HG02870 (cell line): ENCODE results near the gene OGDH.
"Not testable (repeated sequence)": the region's sequence is repeated elsewhere in the genome, so short reads cannot be mapped to it uniquely, and the experiment has no call there.

ENCODE experiments used
- ATAC-seq: cut with Tn5 transposase; IDR thresholded peaks from one replicate; pipeline ENCODE4 v1.9.1; 2021; ENCODE audit warnings: mild to moderate bottlenecking, moderate library complexity; ENCODE audit not compliant: unreplicated experiment

Gene OGDH

DNA sequence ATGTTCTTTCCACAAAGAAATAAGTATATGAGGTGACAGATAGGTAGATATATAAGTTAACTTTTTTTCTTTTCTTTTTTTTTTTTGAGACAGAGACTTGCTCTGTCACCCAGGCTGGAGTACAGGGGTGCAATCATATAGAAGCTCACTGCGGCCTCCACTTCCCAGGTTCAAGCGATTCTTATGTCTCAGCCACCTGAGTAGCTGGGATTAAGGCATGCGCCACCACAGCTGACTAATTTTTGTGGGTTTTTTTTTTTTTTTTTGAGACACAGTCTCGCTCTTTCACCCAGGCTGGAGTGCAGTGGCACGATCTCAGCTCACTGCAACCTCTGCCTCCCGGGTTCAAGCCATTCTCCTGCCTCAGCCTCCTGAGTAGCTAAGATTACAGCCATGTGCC is 126.5 kb downstream of the OGDH start:
- ATAC-seq, result not testable (repeated sequence)

DNA sequence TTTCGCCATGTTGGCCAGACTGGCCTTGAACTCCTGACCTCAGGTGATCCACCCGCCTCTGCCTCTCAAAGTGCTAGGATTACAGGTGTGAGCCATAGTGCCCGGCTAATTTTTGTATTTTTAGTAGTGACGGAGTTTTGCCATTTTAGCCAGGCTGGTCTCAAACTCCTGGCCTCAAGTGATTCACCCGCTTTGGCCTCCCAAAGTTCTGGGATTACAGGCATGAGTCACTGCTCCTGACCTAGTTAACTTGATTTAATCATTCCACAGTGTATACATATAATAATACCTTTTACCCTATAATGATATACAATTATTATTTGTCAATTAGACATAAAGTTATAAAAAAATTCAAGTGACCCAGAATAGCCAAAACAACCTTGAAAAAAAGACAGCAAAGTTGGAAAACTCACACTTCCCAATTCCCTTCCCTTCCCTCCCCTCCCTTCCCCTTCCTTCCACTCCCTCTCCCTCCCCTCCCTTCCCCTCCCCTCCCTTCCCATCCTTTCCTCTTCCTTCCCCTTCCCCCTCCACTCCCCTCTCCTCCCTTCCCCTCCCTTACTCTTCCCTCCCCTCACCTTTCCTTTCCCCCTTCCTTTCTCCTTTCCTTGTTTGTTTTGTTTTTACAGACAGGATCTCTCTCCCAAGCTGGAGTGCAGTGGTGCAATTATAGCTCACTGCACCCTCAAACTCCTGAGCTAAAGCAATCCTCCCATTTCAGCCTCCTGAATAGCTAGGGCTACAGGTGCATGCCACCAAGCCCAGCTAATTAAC is 127.5 kb downstream of the OGDH start:
- no peak for ATAC-seq

DNA sequence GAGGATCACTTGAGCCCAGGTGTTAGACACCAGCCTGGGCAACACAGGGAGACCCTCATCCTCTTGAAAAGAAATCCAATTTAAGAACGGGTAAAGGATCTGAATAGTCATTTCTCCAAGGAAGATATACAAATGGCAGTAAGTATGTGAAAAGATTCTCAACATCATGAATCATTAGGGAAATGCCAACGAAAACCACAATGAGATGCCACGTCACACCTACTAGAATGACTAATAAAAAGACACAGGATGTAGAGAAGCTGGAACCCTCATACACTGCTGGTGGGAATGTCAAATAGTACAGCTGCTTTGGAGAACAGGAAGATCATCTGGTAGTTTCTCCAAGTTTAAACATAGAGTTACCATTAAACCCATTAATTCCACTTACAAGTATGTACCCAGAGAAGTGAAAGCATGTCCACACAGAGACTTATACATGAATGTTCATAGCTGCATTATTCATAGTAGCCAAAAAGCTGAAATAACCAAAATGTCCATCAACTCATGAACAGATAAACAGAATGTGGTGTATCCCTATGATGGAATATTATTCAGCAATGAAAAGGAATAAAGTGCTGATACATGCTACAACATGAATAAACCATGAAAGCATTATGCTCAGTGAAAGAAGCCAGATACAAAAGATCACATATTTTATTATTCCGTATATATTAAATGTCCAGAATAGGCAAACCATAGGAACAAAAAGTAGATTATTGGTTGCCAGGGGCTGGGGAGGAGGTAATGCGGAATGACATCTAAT is 129.2 kb downstream of the OGDH start:
- peak; percentile 54 for ATAC-seq

DNA sequence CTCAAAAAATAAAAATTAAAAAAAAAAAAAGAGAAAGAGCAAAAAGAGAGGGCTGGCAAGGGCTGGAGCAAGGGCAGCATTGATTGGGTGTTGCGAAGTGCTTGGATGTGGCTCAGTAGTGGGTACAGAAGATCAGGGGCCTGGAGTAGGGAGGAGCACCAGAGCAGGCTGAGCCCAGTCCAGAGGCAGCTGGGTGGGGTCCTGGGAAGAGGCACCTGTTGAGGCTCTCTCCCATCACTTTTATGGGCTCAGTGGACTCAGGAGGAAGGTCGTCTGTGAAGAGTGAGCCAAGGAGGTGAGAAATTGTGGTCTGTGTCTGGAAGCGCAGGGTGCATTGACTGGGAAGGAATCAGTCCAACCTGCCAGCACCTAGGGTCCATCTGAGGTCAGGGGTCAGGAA is 130.5 kb downstream of the OGDH start:
- ATAC-seq, result no peak

DNA sequence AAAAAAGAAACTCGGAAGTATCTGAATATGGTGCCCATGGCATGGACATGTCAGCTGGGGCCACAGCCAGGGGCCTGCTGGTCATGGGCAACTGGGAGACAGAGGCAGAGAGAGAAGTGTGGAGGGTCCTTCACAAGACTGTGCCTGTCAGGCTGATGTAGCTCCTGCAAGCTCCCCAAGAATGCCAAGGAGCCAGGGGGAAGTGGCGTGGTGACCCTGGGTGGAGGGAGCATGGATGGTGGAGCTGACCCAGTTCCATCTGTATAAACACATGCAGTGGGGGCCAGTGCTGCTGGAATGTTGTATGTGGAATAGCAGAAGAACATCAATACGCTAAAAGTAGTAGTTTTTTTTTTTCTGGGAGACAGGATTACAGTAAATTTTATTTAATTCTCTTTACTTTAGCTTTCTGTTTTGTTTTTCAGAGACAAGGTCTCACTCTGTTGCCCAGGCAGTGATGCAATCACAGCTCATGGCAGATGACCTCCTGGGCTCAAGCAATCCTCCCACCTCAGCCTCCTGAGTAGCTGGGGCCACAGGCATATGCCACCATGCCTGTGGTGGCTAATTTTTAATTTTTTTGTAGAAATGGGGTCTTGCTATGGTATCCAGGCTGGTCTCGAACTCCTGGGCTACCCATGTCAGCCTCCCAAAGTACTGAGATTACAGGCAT is 131.8 kb downstream of the OGDH start:
- no peak for ATAC-seq

DNA sequence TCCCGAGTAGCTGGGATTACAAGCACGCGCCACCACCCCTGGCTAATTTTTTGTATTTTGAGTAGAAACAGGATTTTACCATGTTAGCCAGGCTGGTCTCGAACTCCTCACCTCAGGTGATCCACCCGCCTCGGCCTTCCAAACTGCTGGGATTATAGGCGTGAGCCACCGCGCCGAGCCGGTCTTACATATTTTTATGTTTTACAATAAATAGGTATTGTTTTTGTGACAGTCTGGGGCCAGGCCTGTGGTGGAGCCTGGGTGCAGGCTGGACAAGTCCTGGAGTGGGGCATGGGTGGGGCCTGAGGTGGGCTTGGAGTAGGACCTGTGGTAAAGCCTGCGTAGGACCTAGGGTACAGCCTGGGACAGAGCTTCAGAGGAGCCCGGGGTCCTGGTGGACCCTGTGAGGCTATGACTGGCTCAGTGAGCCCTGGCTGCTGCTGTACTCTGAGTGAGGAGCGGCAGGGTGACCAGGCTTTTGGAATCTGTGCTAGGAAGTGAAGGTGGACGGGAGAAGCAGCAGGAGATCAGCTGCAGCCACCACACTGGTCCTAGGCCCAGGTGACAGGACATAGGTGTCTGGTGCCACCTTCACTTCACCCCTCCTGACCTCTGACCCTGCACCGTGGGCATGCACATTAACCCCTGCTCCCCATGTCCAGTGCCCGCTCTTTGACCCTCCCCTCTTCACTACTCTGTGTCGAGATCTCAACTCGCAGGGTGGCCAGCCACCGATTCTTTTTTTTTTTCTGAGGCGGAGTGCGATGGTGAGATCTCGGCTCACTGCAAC is 132.6 kb downstream of the OGDH start:
- no peak for ATAC-seq

DNA sequence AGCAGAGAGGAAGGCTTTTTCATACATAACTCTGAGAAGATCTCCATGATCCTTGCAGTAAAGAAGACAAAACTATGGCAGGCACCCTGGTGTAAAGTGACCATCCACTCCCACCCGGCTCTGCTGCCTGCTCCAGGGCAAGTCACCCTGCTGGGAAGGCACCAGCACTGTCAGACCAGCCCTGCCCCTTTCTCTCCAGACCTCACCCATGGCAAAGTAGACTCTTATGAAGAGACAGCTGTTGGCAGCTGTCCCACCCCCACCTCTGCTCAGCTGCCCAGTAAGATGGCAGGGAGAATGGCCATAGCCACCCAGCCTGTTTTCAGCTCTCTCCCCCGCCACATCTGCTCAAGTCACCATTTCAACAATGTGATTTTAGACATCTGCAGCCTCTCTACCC is 133.6 kb downstream of the OGDH start:
- ATAC-seq, result no peak

DNA sequence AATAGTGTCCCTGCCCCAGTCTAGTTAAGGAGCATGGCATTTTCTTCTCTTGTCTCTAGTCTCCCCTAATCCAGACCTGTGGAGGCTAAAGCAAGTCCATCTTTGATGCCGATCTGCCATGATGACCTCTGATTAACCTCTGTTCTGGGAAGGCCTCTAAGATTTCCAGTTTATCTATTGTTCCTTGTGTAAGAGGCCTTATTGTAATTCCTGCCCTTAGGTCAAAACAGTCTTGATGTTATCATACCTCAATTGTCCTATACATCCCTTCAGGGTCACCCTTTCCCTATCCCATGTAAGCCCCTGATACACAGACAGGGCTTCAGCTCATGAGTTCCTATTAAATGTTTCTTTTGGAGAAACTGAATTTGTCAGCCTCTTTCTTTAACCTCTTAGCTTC is 137.3 kb downstream of the OGDH start:
- ATAC-seq, result no peak

DNA sequence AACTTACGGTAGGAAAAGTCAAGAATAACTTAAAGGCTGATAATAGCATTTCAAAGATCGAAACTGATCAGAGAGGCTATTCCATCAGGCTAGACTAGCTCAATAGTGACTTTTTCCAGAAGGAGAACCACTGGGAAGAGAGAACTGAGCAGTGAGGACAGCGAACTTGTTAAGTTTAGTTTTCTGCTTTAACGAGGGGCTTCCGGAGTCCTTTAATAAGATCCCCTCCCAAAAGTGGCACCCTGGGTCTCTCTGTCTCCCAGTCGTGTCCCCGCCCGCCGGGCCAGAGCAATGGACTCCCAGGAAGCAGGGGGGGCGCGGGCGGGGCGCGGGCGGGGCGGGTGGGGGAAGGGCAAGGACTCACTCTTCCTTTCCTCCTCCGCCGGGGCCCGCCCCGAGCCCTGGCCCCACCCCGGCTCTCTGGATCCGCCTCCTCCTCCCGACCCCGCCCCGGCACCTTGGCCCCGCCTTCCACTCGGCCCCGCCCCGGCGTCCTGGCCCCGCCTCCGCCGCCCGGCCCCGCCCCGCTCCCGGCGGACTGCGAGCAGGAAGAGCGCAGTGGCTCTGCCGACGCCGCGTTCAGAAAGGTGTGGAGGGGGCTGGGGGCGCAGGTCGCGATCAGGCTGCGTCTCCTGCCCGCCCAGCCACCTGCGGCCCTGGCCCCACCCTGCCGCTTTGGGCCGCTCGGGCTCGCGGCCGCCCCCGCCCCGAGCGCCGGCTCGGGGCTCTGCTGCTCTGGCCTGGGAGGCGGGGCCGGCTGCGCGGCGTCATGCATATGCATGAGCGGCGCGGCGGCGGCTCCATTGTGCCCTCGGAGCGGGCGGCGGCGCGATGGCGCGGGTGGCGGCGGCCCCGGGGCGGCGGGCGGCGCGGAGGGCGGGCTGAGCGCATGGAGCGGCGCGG is 141.9 kb downstream of the OGDH start, which contains the start of gene ZMIZ2:
TSS of gene ZMIZ2 (plus strand) at position 803 of the 903 bp plus-strand sequence. CDS start 7,403 bp downstream, outside the sequence.
- peak; percentile 45 for ATAC-seq

DNA sequence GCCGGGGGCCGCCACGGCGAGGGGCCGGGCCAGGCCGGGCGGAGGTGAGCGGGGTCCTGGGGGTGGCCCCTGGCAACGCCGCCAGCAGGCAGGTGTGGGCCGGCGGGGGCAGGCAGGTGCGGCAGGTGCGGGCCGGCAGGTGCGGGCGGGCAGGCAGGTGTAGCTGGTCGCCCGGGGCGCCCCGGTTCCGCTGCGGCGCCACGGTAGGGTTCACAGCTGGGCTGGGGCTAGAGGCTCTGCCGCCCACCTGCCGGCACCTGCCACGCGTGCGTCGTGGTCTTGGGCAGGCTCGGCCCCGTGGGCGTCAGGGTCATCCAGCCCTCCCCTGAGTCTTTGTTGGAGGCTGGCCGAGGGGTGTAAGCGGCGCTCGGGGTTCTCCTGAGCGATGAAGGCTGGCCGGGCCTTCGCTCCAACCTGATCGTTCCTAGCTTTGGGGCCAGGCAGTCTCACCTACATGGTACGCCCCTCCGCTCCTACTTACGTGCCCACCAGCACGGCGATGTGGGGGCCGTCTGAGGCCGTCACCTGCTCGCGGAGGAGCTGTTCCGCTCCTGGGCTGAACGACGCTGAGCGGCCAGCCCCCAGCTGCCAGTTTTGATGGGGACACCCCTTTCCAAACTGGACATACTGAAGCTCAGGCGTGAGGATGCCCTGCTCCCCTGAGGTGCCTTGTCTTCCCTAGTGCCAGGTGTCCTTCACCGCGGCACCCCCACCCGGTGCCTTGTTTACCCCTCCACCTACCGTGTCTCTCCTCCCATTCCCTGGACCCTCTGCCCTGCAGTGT is 142.7 kb downstream of the OGDH start:
- peak; percentile 16 for ATAC-seq

DNA sequence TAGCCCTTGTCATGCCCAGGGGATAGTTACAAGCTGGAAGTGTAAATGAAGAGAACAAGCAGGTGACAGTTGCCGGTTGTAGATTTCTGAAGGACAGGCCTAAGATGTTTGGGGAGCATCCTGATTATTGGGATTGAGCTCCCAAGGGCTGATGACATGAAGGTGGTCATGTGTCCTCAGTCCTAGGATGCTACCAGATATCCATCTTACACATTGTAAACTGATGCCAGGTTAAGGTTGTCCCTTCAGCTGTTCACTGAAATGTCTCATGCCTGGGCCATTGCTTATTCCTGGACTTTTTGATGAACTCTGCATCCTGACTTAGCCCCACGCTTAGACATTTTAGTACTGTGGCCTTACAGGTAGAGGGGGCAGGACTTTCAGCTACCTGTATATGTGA is 143.6 kb downstream of the OGDH start:
- ATAC-seq, result no peak

DNA sequence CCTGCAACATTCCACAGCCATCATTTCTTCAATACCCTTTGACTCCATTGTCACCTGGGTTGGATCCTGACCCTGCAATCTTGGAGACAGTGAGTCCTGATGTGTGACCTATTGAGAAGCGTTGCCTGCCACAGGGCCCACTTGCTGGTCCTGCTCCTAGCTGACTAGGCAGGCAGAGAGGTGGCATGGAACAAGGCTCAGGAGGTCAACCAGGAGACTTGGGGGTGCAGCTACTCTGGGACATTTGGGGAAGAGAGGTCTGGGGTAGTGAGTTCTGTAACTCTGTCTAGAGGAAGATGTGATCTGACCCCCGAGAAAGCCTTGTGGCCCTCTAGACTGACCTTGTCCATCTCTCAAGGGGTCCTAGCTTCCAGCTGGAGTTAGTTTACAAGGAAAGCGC is 144.0 kb downstream of the OGDH start:
- no peak for ATAC-seq

DNA sequence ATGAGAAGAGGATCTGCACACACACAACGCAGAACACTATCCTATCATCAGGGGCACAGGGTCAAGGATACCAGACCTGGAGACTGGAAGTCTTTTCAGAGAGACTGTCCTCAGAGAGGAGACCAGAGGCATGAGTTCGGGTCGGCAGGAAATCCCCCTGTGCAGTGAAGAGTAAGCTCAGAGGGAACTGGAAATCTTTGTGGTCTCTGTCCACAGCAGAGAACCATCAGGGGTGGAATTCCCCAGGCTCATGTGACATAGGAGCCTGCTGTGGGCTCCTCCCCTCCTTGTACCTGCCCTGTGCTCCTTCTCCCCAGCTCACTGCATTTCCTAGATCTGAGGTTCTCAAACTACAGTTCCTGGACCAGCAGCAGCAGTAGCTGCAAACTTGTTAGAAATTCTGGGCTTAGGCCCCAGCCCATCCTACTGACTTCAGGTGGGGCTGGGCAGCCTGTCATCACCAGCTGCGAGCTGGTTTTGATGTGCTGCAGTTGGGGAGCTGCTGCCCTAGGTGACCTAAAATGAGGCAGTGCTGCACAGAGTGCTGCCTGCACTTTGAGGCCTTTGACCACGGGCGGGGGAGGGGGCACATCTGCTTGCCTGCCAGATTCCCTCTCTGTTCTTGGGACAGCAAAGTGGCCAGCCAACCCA is 144.6 kb downstream of the OGDH start:
- ATAC-seq, result peak; percentile 75

DNA sequence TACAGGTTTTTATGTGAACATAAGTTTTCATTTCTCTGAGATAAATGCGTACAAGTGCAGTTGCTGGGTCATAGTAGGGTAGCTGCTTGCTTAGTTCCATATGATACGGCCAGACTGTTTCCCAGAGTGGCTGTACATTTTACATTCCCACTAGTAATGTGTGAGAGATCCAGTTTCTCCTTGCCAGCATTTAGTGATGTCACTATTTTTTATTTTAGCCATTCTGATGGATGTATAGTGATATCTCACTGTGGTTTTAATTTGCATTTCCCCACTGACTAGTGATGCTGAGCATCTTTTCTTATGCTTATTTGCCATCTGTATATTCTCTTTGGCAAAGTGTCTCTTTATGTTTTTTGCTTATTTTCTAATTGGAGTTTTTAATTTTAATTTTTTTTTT is 146.4 kb downstream of the OGDH start:
- ATAC-seq, result no peak

DNA sequence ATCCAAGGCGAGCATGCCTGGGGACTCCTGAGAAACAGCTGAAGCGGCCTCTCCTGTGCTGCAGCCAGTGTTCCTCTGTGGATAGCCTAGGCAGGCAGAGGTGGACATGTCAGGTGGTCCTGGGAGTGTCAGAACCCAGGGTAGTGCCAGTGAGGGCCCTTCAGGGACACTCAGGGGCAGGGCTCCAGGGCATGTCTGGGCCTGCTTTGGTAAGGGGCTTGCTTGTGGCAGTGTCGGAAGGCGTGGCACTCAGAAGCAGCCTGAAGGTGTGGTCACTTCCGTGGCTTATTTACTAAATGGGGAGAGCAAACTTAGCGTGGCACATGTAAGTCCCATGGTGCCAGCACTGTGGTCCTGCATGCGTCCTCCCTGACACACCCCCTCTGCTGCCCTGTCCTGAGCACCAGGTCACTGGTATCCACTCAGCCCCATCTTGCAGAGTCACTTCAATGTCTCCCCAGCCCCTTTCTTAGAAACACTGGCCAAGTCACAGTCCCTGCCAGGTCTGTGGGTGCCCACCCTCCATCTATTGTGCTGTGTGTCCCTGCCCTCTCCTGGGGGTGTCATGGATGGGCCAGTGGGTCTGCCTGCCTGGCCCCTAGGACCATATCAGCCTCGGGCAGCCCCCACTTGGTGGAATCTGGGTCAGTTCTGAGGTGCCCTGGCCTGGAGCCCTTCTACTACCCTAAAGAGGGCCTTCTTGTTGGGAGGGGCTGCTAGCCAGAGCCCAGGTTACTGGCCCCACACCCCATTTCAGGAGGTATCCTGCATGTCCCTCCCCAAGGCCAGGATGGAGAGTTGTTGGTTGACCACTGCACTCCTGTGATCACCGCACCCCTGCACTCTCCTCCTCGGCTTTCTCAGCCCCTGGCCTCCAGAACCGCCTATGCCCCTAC is 148.6 kb downstream of the OGDH start:
- no peak for ATAC-seq

DNA sequence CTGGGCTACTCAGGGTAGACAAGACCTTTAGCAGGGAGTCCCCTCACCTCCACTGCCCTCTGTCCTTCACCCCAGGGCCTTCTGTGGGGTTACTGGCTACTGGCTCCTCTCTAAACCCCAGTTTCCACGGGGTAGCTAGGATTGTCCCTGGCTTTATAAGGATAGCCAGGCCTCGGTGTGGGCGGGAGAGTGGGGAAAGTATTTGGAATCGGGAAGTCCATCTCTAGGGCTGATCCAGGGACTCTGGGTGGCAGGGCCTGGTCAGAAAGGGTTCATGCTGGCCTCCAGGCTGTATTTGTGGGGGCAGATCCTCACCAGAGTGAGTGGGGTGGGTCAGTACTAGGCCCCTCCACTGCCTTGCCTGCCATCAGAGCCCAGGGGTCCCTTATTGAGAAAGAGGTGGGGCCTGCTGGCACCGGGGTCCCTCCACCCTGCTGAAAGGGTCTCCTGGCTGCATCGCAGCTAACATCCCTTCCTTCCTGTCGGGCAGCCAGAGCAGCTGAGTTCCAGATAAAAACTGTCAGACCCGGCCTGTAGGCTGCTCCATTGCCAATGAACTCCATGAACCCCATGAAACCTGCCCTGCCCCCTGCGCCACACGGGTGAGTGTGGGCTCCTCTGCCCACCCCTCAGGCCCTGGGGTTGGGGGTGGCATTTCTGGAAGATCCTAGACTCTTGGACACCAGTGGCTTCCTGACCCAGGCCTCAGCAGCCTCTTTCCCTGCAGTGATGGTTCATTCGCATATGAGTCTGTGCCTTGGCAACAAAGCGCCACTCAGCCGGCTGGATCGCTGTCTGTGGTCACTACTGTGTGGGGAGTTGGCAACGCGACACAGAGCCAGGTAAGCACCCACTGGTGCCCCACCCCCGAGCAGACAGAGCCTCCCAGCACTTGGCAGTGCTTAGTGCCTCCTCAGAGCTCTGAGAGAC is 149.5 kb downstream of the OGDH start:
- ATAC-seq, result no peak

DNA sequence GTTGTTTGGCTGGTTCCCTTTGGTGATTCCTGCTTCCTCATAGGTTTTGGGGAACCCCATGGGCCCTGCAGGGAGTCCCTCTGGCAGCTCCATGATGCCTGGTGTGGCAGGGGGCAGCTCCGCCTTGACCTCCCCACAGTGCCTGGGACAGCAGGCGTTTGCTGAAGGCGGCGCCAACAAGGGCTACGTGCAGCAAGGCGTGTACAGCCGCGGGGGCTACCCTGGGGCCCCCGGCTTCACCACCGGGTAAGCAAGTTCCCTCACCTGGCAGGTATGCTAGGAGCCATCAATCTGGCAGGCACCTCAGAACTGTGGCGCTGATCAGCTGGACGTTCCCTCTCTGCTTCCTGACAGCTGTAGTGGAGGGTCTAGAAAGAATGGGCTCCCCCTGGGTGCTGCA is 150.5 kb downstream of the OGDH start:
- no peak for ATAC-seq
